Measurements from ENCODE around the gene CLASP1. TPM values are rescaled to one million over a fixed set of nuclear protein-coding genes. Genes with fewer than 3 reads are reported as not detected.
"Not testable (repeated sequence)": the region's sequence is repeated elsewhere in the genome, so short reads cannot be mapped to it uniquely, and the experiment has no call there.

Gene CLASP1
- total and polyA plus RNA-seq, 12 donors = 10.1 to 90.6 (median 71.7) TPM

GRCh38 chr2:121677855-121678254 lies 28.6 kb upstream of the CLASP1 start:
- peaks cover 0 to 78% (median 22%) of the 10 kb centered on the region in 11 donors for H3K9me3 ChIP-seq
- H3K27ac ChIP-seq = no peak overlapping the region
- no peaks in the 10 kb centered on the region for H3K36me3 ChIP-seq
- intact Hi-C loops (cut with DNase I) = no loop called here
- H3K4me1 ChIP-seq = no peaks in the 10 kb centered on the region
- DNase-seq (no peak), ATAC-seq (no peak)
- H3K27me3 ChIP-seq = no peaks in the 10 kb centered on the region
- no peak for TF ChIP-seq CTCF (IDR thresholded peaks at IDR 0.05)
- no peak overlapping the region for H3K4me3 ChIP-seq

GRCh38 chr2:121671621-121672020 lies 22.4 kb upstream of the CLASP1 start:
- intact Hi-C loops (cut with DNase I) = not testable (repeated sequence)
- WGBS, 2 donors = 83 to 100% methylated on average over 1 of the region's 1 CpG

GRCh38 chr2:121670181-121670580 lies 20.9 kb upstream of the CLASP1 start:
- Histone ChIP-seq H3K27ac (no peak overlapping the region), H3K9me3 (peaks cover 0 to 48% (median 0%) of the 10 kb centered on the region in 11 donors), H3K36me3 (no peaks in the 10 kb centered on the region), H3K4me3 (no peak overlapping the region), H3K4me1 (peaks cover 0 to 16% (median 0%) of the 10 kb centered on the region in 9 donors), H3K27me3 (no peaks in the 10 kb centered on the region)
- no peak for TF ChIP-seq CTCF (IDR thresholded peaks at IDR 0.05)
- intact Hi-C loops (cut with DNase I) = no loop called here
- ATAC-seq = no peak
- no peak for DNase-seq

More at GRCh38 chr2:121671621-121672020, 22.4 kb upstream of the CLASP1 start:
- peaks cover 0 to 62% (median 0%) of the 10 kb centered on the region in 11 donors for H3K9me3 ChIP-seq
- not testable (repeated sequence) for ATAC-seq, H3K27ac ChIP-seq, H3K27me3 ChIP-seq, H3K36me3 ChIP-seq, H3K4me3 ChIP-seq, H3K4me1 ChIP-seq, DNase-seq

- ATAC-seq (peak in 5 of 8 donors; percentile 13 to 51 (median 38)), DNase-seq (no peak)
- no peak for TF ChIP-seq CTCF (IDR thresholded peaks at IDR 0.05)
- Histone ChIP-seq H3K27ac (peak overlapping the region in 5 of 10 donors; percentile 6 to 25 (median 14)), H3K4me1 (peaks cover 0 to 33% (median 17%) of the 10 kb centered on the region in 9 donors), H3K27me3 (no peaks in the 10 kb centered on the region), H3K9me3 (peaks cover 0 to 22% (median 0%) of the 10 kb centered on the region in 11 donors), H3K36me3 (no peaks in the 10 kb centered on the region), H3K4me3 (no peak overlapping the region)
- intact Hi-C loops (cut with DNase I) = no loop called here
- WGBS, 2 donors = 95 to 100% methylated on average over 1 of the region's 1 CpG
Measured at GRCh38 chr2:121667618-121668017, 18.4 kb upstream of the CLASP1 start.

GRCh38 chr2:121666042-121666441 lies 16.8 kb upstream of the CLASP1 start:
- DNase-seq (no peak), ATAC-seq (no peak)
- Histone ChIP-seq H3K4me1 (peaks cover 0 to 33% (median 17%) of the 10 kb centered on the region in 9 donors), H3K36me3 (peaks cover 0 to 4% (median 0%) of the 10 kb centered on the region in 9 donors), H3K4me3 (no peak overlapping the region), H3K9me3 (peaks cover 0 to 7% (median 0%) of the 10 kb centered on the region in 11 donors), H3K27me3 (no peaks in the 10 kb centered on the region), H3K27ac (peak overlapping the region in 6 of 10 donors; percentile 5 to 74 (median 60))
- no peak for TF ChIP-seq CTCF (IDR thresholded peaks at IDR 0.05)
- 95 to 100% methylated on average over 1 of the region's 1 CpG for WGBS, 2 donors
- intact Hi-C loops (cut with DNase I) = no loop called here
